ENCODE results near the gene MBD3L2.

DNA sequence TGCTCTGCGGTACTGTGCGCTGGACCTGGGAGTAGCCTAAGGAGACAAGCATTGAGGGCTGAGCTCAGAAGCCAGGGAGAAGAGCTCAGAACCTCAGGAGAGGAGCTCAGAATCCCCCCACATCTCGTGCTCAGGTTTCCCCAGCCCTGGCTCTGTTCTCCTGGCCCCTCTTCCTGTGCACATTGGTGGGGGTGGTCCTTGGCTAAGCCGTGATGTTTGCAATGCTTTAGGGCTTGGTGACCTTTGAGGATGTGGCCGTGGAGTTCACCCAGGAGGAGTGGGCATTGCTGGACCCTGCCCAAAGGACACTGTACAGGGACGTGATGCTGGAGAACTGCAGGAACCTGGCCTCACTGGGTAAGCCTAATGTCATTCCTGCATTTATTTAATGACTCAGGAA is 27.0 kb downstream of the MBD3L2 start:
- TF ChIP-seq, protein P1, sequence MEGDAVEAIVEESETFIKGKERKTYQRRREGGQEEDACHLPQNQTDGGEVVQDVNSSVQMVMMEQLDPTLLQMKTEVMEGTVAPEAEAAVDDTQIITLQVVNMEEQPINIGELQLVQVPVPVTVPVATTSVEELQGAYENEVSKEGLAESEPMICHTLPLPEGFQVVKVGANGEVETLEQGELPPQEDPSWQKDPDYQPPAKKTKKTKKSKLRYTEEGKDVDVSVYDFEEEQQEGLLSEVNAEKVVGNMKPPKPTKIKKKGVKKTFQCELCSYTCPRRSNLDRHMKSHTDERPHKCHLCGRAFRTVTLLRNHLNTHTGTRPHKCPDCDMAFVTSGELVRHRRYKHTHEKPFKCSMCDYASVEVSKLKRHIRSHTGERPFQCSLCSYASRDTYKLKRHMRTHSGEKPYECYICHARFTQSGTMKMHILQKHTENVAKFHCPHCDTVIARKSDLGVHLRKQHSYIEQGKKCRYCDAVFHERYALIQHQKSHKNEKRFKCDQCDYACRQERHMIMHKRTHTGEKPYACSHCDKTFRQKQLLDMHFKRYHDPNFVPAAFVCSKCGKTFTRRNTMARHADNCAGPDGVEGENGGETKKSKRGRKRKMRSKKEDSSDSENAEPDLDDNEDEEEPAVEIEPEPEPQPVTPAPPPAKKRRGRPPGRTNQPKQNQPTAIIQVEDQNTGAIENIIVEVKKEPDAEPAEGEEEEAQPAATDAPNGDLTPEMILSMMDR (IDR thresholded peaks at IDR 0.05 in 8 of 11, conservative IDR thresholded peaks at IDR 0.05 in 3 of 11) = no peak
- TF ChIP-seq POLR2A (IDR thresholded peaks at IDR 0.05) = no peak

All from spleen (tissue), 7 donors.